GM19395 (cell line): ENCODE measurements around the gene APBA1.

Experiments
- ATAC-seq: cut with Tn5 transposase; IDR thresholded peaks from one replicate; pipeline ENCODE4 v1.9.1; 2021; ENCODE audit warnings: mild to moderate bottlenecking, moderate library complexity; ENCODE audit not compliant: unreplicated experiment

APBA1 gene

DNA sequence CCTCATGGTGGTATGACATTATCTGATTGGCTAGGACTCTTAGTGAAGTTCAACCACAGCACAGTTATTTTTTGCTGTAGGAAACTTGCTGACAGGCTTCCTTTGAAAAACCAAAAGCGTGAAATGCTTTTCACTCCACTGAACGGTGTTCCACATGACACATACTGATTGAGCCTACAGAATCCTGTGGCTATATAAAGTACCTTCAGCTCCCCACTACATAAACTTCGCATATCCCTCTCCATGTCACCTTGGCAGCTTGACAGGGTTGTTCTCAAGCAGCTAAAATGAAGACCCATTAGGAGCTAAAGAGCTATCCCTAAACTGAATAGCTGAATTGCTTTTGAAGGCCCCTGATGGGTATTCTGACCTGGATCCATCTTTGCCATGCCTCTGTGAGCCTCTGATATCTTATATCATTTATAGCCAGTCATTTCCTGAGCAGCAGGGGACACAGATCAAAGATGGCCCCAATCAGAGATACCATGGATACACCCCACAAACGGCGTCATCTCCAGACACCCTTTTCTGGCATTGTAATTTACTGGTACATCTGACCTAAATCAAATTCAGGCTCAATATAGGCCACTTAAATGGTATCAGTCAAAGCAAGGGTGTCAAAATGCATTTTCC lies 91.5 kb downstream of the APBA1 start:
- ATAC-seq = no peak

DNA sequence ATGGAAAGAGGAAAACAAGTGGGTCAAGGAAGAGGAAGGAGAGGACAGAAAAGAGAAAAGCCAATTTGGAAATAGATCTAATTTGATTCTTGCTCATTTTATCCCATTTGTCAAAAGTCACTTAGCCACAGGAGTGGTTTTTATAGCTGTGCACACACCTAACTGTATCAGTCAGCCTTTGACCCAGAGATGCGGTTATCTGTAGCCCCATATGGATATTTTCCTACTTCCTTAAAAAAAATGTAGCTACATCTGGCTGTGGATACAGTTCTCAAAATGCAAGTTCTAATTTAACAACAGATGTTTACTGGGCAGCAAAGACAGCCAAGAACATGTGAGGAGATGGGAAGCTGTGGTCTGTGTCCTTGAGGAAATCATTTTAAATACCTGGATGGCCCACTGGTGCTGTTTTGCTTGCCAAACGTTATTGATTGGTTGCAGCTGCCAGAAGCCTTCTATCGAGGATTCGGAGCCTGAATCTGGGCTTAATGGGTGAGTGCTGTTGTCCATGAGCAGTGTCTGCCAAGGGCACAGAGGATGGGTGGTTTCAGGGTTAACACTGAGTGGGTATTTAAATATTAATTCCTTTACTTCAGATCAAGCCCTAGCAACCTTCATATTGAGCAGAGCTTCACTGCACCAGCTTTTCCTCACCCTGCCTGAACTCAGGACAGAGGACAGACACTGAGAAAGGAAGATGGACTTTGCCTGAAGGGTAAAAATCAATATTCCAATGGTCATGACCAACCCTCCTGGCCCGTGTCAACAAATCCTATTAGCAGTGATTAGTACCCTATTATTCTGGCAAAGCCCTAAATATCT lies 92.2 kb downstream of the APBA1 start:
- no peak for ATAC-seq

DNA sequence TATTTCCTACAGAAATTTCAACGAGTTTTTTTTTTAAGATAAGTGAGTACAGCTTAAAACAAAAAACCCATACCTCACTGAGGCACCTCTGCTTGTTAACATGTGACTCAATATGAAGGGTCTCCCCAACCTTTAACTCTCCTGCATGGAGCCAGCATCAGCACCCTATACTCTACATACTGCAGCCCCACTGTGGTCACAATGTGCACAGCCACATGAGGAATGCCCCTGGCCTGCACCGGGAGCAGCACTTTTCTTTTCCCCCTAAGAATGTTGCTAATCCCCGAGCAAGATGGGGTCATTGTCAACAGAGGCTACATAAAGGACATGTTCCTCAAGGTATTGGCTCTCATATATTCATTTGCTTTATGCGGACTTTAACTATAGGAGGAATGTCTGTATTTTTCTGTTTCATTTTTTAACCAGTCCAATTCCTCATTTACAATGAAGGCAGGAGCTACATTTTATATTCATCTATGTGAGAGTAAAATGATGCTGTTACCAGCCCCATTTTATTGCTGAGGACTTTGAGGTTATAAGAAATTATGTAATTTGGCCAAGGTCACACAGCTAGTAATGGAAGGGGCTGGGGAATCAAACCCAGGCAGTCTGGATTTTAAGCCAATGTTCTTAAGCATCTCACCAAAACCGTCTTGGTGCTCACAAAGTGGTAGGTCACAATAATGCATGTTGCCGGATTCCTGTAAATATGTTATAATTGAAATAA lies 93.0 kb downstream of the APBA1 start:
- no peak for ATAC-seq

DNA sequence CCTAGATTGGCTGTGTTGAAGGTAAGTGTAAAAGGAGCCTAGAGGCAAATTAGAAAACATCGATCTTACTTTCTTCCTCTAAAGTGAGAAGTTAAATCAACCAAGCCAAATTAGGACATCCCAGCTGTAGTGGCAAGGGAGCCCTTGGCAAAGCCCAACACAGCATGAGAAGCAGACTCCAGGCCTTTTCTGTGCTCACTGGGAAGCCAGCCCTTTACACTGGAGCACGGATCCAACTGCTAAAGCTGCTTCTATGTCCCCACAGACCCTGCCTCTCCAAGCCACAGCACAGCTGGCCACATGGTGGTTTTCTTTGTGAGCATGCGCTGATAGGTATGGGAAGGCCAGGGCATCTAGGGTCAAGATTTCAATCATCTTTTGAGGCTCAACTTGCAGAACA lies 94.1 kb downstream of the APBA1 start:
- ATAC-seq = no peak

DNA sequence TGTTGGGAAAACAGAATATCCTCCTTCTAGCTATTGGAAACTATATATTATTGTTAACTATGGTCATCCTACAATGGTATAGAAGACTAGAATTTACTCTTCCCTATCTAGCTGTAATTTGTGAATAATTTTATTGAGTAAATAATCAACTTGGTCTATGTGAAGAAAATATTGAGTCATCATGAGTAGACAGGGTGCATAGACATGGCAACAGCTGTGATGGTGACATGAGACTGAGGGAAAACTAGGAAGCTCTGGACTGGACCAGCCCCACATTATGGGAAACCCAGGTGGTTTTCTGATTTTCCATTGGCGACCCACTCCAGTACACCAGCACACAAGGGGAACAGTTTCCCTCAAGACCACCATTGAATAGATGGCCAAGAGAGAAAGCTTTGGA lies 95.0 kb downstream of the APBA1 start:
- no peak for ATAC-seq

DNA sequence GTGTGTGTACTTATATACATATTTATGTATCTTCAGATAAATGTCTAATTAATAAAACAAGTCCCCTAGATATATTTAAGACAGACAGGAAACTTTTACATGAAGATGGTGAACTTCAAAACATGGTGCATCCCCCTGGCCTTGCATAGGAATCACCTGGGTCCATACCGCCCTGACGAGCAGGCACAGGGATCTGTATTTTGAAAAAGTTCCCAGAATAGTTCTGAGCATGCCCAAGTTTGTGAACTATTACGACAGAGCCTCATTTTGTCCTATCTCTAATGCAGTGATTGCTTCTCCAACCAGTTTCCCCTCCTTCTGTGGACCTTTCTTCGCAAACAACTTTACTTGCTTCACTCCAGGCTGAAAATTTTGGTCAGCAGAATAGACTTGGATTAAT lies 98.1 kb downstream of the APBA1 start:
- no peak for ATAC-seq

DNA sequence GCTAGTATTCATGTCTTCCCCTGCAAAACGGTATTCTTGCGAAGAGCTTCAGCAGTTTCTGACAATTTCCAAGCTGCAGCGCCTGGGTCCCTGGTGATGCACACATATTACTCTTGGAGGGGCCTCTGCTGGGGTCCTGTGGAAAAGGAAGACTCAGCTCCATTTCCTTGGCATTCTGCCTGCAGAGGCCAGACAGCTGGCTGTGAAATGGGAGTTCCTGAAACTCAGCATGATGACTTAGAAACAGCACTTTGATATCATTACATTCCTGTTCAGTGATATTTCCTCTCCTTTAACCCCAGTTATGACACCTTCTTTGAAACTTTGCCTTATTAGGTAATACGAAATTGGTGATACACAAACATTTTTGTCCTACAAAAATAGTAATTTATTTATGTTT lies 98.5 kb downstream of the APBA1 start:
- ATAC-seq = no peak

DNA sequence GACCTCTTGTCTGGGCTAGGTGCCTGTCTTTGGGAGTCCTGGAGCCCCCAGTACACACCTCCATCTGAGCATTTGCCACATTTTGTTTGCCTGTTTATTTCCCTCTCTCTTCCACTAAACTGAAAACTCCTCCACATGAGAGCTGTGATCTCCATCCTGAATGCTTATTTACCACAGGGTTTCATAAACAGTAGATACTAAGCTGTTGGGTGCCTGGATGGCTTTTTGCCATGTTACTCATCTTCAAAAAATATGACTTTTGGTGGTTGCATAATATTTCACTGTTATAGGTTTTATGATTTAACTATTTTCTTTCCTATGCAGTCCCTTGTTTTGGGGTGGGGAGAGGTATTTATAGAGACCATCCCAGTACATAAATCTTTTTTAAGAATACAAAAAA lies 99.6 kb downstream of the APBA1 start:
- ATAC-seq = no peak

DNA sequence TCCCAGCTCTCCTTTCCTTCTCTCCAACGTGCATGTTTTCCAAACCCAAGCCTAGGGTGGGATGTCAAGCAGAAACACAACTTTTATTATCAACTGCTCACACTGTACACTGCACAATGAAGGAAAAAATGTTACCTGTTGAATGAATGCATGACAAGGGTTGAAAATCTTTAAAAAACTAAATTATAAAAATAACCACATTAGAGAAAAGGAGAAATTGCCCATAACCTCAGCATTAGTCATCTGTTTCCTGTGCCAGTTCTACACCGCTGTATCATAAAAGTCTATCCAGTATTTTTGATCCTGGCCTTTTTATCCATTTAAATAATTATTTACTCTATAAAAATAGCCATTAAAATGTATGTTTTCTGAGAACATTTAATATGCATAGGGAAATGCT lies 101.1 kb downstream of the APBA1 start:
- ATAC-seq = no peak

DNA sequence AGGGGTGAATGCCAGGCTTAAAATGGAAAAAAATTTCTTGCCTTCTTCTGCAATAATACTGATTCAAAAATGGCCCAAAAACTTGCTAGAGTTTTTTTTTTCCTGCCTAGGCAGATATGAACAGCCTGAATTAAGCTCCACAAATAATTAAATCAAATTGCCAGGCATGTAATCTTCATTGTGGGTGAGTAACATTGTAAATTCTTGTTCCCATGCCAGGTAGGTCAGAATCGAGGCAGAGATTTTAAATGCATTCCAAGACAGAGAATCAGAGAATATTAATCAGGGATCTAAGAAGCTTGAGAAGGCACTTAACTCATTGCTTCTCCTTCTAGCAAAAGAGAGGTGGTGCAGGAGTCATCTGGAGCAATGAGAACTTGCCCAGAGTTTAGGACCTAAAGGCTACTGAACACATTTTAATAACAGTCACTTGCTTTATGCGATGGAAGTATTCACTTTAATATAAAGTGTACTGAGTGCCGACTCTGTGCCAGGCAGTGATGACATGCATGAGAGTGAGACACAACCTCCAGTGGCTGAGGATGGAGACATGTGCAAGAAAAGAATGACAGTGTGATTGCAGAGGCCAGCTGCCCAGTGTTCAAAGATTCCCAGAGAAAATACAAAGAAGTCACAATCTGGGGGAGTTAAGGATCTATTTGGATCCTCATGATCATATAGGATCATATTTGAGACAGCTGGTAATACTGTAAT lies 102.3 kb downstream of the APBA1 start:
- ATAC-seq = no peak

DNA sequence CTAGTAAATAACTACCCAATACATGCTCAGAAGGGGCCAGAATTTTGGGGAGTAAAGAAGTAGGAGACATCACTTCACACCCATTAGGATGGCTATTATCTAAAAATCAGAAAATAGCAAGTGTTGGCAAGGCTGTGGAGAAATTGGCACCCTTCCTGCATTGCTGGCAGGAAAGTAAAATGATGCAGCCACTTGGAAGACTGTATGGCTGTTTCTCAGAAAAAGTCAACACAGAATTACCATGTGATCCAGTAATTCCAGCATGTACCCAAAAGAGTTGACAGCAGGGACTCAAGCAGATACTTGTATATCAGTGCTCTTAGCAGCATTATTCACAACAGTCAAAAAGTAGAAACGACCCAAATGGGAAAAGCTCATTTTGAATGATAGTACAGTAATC lies 107.6 kb downstream of the APBA1 start:
- no peak for ATAC-seq

DNA sequence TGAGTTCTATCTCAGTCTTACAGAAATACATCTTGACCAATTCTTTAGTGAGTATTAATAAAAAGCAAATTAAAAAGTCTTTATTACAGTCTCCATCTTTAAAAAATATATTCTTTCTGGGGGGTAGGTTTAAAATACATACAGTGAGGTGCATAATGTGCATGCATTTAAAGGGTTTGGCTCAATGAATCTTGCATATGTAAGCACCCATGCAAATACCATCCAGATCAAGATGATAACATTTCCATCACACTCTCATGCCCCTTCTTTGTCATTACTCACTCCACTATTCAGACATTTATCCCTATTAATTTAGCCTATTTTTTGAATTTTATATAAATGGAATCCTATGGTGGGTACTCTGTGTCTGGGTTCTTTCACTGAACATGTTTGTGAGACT lies 113.0 kb downstream of the APBA1 start:
- ATAC-seq = no peak

DNA sequence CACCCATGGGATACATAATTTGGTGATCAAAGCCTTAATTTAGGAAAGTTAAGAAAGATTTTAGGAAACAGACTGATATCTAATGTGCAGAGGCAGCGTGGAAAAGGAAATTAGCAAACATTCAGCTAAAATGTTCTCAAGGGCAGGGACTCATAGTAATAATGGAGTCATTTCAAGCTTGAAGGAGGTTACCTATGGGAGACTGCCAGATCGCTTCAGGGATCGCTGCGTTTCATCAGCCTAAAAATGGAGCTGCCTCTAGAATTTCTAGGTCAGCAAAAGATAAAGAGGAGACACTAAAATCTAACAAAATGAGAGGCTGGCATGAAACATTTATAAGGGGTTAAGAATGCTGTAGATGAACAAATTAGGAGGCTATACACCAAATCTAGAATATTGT lies 115.5 kb downstream of the APBA1 start:
- no peak for ATAC-seq

DNA sequence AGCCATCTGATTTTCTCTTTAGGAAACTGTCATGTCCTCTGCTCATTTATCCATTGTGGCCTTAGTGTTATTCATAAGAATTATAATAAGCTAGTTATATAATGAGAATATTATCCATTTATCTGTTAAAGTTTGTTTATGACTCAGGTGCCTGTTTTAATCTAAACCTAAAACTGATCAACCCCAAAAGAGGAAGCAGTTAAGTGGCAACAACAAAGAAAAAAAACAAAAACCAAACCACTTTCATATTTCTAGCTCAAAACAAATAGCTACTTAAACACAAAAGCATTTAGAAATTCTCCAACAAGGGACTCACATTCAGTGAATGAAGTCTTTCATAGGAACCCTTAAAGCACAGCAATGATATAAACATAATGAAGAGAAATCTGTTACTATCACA lies 116.4 kb downstream of the APBA1 start:
- ATAC-seq = no peak

DNA sequence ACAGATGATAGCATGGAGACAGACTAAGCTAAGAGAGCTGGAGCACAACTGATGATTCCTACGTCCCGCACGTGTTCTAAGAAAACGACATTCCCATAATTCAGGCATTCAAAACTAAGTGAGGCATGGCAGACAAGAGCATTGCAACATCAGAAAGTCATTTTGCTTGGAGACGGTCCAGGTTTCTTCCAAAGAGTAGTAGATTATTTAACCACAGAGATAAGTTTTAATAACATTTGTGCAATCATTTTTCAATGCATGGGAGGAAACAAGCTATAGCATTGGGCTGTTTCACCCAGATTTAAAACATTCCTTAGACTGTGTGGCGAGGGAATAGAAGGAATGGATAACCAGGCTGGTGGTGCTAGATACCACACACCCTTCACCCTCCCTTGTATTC lies 117.2 kb downstream of the APBA1 start:
- no peak for ATAC-seq

DNA sequence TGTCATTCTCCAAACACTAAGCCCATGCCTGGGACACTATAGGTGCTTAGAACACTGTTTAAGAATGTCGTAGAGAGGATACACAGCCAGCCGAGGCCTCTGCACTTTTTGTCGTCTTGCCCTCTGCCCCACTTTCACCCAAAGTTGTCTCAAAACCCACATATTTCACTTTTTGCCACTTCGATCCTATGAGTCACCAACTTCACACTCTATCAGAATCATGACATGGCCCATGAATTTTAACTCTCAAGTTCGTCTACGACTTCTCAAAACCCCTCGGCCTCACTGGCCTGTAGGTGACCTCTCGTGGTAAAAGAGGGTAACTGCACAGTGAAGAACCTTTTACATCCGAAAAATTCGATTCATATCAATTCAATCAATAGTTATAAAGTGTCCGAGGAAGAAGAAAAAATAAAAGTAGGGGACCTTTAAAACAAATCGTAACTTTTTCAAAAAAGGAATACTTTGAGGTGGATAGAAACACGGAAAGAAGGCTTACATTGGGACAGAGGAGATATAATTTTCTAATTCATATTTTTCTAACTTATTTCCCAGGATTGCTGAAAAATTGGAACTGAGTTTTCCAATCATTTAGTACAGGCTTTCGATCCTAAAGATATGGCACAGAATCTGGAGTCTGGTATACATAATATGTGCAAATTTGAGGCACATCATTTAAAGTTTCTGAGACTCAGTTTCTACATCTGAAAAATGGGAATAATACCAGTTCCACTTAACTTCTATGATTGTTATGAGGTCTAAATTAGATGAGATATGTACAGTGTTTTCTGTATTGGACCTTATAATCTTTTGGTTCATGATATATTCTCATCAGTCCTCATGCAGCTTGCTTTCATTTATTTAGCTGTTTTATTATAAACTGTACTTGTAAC lies 122.6 kb downstream of the APBA1 start:
- ATAC-seq = no peak

DNA sequence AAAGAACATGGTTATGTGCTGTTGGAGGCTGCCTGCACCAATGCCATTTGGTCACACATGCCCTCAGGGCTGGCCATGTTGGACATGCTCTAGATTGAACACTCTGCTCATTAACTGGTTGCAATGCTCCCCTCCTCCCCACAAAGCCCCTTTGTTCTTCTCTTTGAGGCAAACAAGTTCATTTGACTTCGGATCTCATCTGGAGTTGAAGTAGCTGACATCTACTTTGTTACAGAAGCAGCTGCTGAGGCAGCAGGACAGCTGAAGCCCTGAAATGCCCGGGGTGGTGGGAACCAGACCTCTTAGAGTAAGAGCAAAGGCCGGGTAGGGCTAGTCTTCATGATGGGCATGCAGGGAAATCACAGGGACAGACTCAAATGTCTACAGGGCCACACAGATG lies 123.5 kb downstream of the APBA1 start:
- no peak for ATAC-seq

DNA sequence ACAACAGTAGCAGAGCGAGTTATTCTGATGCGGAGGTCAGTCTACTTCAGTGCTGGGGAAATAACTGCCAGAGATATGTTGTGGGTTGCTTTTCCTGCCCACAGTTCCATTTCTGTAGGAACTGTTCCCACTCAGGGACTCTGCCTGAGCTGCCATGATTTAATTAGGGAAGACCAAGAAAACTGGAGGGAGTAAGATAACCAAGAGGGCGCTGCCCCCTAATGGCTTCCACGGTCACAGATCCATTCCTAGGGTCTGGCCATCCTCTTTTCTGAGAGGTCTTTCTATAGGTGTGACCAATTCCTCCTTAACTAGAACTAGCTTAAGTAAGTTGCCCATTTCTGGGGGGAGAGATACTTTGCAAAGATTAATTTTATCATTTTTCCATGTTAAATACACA lies 125.9 kb downstream of the APBA1 start:
- no peak for ATAC-seq

DNA sequence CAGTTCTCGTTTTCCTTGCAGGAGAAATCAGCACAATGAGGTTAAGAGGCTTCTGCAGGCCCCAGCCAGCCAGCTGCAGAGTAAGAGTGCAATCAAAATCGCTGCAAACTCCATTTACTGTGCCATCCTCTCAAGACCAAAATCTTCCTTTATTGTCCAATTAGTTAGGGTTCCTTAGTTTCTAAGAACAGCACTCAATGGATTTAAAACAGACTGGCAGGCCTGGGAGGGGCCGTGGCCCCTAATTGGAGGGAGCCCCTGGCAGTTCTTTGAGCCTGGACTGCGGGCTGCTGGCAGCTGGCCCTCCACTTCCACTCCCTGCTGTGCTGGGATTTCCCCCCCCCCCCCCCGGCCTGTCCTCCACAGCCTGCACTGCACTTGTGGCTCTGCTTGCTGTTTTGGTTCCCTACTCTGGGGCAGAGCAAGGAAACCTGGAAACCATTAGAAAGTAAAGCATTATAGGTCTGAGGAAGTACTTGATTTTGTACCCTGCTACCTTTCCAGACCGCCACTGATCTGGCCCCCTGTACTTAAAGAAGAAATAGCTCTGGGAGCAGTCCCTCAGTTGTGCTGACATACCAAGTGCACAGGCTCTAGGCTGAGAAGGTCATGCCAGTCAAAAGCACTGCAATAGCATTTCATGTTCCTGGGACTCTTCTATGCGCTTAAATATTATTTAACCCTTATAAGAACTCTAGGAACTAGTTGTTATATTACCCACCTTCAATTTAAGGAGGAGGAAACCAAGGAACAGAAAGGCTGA lies 129.0 kb downstream of the APBA1 start:
- no peak for ATAC-seq

DNA sequence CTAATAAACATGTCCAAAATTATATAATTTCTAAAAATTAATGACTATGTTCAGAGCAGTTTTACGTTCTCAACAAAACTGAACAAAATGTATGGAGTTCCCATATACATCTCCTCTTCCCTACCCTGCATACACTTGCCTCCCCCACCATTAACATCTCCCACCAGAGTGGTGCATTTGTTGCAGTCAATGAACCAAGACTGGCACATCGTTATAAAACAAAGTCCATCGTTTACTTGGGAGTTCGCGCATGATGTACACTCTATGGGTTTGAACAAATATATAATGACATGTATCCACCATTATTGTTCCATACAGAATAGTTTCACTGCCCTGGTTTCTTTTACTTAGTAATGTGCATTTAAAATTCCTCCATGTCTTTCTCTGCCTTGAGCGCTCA lies 130.1 kb downstream of the APBA1 start:
- ATAC-seq = no peak
